ENCODE measurements around the gene PPP6R2.

Gene PPP6R2

DNA sequence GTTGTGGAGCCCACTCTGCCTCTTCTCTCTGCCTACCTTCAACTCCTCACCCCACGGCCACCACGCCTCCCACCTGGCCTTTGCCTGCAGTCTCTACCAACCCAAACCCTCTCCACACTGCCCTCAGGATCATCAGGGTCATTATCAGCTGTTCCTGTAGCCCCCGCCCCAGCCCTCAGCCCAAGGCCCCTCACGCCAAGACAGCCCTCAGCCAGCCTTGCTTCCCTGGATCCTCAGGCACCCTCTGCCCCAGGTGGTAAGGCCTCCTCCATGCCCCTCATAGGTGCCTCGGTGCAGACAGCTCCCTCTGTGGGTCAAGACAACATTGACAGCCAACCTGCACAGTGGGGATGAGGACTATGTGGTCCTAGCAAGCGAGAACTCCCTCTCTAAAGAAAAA lies 130.0 kb downstream of the PPP6R2 start:
- no peak for DNase-seq

GRCh38 chr22:50473855-50474671 lies 130.9 kb downstream of the PPP6R2 start:
- no peak for DNase-seq

- peak; percentile 45 for DNase-seq
Observed at GRCh38 chr22:50474710-50475651, 131.9 kb downstream of the PPP6R2 start, which contains the start of gene SBF1. TSS of gene SBF1 (minus strand) at chr22:50475035. CDS start at chr22:50474840, 195 bp downstream.

DNA sequence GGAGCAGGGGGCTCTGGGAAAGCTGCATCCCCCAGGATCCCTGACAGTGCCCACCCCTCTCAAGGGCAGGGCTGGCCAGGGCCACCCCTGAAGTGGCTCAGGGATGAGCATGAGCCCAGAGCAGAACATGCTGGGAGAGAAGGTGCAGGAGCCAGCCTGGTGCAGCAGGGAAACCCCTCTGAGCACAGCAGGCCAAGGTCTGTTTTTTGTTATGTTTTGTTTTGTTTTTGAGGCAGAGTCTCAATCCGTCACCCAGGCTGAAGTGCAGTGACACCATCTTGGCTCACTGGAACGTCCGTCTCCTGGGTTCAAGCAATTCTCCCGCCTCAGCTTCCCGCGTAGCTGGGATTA lies 132.5 kb downstream of the PPP6R2 start:
- no peak for DNase-seq

- DNase-seq, result no peak
Observed at GRCh38 chr22:50476868-50477267, 133.7 kb downstream of the PPP6R2 start.

GRCh38 chr22:50477923-50478322 lies 134.8 kb downstream of the PPP6R2 start:
- DNase-seq, result no peak

- DNase-seq, result no peak
Observed at GRCh38 chr22:50479721-50480120, 136.6 kb downstream of the PPP6R2 start.

GRCh38 chr22:50481045-50481439 lies 137.9 kb downstream of the PPP6R2 start:
- DNase-seq, result no peak

GRCh38 chr22:50481440-50482106 lies 138.4 kb downstream of the PPP6R2 start, which contains the start of gene ADM2:
TSS of gene ADM2 (plus strand) at chr22:50481543. CDS start at chr22:50481848, 305 bp downstream.
- DNase-seq, result no peak

- no peak for DNase-seq
Observed at GRCh38 chr22:50482107-50483074, 139.3 kb downstream of the PPP6R2 start.

- no peak for DNase-seq
Observed at GRCh38 chr22:50483106-50483505, 140.0 kb downstream of the PPP6R2 start.

DNA sequence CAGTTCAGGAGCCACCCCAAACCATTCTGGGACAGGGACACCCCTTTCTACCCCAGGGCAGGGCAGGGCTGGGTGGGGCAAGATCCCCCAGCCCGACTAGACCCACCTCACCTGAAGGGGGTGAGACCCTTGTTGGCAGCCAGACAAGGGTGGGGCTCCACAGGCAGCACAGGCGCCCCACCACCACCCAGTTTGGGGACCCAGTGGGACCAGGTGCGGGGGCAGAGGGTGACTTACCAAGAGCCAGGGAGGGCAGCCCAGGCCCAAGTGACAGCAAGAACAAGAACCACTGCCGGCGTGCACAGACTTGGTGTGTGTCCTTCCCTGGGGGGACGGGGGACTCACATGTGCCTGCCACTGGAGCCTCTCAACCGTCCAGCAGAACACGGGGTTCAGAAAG lies 140.4 kb downstream of the PPP6R2 start:
- no peak for DNase-seq

- no peak for DNase-seq
Observed at GRCh38 chr22:50483977-50484853, 141.1 kb downstream of the PPP6R2 start.

GRCh38 chr22:50485221-50486131 lies 142.3 kb downstream of the PPP6R2 start:
- DNase-seq, result no peak

DNA sequence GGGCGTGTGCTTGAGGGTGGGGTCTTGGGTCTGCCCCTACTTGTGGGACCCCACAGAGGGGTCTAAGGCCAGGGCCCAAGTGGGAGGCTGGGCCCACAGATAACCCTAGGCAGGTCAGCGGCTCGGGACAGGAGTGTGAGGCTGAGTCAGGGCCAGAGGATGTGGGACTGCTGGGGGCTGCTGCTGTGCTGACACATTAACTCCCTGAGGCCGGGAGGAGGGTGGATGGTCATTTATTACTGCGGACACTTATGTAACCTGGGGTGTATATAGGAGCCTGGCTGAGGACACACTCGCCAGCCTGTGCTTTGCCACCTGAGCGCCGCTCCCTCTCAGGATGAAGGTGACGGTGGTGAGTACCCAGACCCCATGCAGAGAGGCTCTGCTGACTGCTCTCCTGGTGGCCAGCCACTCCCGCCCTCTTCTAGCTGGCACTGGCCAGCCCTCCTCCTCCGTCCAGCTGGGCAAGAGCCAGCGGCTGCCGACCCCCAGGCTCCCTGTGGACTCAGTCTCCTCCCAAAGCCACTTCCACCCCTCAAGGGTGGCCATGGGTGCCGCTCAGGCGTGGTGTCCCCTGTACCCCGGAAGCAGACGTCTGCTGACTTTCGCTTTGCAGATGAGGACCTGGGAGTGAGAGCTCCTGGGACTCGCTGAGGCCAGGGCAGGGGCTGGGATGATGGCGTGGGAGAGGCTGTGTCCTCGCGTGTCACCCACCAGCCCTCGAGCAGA lies 143.6 kb downstream of the PPP6R2 start, which contains the start of gene MIOX:
Gene MIOX, plus strand, starts transcription at position 299 of the 729 bp plus-strand sequence. Its CDS starts 39 bp downstream, at position 338.
- DNase-seq, result no peak

DNA sequence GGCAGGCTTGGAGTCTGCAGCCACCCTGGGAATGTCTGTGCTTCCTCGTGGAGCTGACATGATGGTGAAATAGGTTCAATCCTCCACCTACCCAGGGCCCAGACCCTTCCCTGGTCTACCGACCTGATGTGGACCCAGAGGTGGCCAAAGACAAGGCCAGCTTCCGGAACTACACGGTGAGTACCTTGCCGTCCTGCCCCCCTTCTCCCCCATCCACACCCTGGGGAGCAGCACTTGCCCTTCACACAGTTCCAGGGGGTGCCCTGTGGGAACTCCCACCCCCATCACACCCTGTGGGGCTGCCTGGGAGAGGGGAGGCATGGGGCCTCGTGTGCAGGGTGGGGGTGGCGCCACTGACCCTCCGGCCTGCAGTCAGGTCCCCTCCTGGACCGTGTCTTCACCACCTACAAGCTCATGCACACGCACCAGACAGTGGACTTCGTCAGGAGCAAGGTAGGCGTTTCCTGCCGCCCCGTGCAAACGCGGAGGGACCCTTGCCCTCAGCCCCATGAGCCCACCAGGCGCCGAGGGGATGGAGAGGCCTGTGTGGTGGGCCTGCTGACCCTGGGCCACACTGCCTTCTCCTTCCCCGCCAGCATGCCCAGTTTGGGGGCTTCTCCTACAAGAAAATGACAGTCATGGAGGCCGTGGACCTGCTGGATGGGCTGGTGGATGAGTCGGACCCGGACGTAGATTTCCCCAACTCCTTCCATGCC lies 144.3 kb downstream of the PPP6R2 start:
- DNase-seq, result no peak

DNA sequence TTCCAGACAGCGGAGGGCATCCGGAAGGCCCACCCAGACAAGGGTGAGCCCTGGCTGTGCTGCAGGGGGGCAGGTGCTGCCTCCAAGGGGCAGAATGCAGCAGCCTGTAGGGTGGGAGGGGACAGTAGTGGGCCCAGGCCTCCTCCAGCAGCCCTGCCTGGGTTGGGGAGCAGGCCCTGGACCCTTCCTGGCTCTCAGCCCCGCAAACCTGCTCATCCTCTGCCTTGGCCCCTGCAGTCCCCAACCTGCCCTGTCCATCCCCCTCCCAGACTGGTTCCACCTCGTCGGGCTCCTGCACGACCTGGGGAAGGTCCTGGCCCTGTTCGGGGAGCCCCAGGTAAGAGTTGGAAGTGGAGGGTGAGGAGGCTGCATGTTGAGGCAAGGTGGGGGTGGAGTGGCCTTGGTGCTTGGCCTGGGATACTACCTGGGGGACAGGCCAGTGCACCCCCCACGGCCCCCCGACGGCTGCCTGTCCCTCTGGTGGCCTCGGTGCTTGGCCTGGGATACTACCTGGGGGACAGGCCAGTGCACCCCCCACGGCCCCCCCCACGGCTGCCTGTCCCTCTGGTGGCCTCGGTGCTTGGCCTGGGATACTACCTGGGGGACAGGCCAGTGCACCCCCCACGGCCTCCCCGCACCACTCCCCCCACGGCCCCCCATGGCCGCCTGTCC lies 145.0 kb downstream of the PPP6R2 start:
- DNase-seq, result no peak

- DNase-seq, result no peak
Observed at GRCh38 chr22:50488886-50489285, 145.8 kb downstream of the PPP6R2 start.

Data from NCI-H2029 (cell line).